Measurements from ENCODE around the gene GLT8D1.

DNA sequence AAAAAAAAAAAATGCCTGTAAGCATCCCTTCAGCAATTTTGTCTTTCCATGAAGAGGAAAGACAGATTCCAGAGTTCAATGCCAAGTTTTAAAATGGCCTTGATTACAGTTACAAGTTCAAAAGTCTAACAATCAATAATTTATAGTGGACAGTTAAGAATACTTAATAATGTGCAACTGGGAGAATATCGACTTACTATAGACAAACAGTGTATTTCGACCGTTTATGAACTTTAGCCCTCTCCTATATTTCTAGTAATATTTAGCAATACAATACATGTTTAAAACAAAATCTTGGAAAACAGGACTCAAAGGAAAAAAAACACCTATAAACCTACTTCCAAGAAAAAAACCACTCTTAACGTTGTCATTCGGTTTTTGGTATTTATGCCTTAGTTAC lies 21.4 kb downstream of the GLT8D1 start:
- no peak for TF ChIP-seq POLR2AphosphoS5 (IDR thresholded peaks at IDR 0.05)
- TF ChIP-seq, protein P1, sequence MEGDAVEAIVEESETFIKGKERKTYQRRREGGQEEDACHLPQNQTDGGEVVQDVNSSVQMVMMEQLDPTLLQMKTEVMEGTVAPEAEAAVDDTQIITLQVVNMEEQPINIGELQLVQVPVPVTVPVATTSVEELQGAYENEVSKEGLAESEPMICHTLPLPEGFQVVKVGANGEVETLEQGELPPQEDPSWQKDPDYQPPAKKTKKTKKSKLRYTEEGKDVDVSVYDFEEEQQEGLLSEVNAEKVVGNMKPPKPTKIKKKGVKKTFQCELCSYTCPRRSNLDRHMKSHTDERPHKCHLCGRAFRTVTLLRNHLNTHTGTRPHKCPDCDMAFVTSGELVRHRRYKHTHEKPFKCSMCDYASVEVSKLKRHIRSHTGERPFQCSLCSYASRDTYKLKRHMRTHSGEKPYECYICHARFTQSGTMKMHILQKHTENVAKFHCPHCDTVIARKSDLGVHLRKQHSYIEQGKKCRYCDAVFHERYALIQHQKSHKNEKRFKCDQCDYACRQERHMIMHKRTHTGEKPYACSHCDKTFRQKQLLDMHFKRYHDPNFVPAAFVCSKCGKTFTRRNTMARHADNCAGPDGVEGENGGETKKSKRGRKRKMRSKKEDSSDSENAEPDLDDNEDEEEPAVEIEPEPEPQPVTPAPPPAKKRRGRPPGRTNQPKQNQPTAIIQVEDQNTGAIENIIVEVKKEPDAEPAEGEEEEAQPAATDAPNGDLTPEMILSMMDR (IDR thresholded peaks at IDR 0.05), result no peak
- no peak for TF ChIP-seq POLR2A (IDR thresholded peaks at IDR 0.05)
